PC-3 (cell line): Measurements from ENCODE around the gene PRDM15. TPM values are rescaled to one million over a fixed set of nuclear protein-coding genes. Genes with fewer than 3 reads are reported as not detected.

ENCODE experiments used
- ATAC-seq: fragments of 200-7000 bp; cut with Tn5 transposase; 2 replicates; pipeline ENCODE4 v1.9.1; 2020; ENCODE audit warnings: mild to moderate bottlenecking, moderate library complexity
- BruUV-seq: library from RNA; stranded (reverse); fragments of 400-500 nt; replicated peaks from 2 replicates; lab custom pipeline; 2021; lab: Mats Ljungman, UMichigan
- CTCF ChIA-PET: fragments of 300-600 bp; sonication (Branson Sonifier 250); formaldehyde crosslinking; loops from one replicate; lab custom pipeline; 2022; ENCODE audit warnings: antibody characterized with exemption; lab: Charles Lee
- POLR2A ChIA-PET: fragments of 300-600 bp; sonication (Branson Sonifier 250); formaldehyde crosslinking; loops from one replicate; lab custom pipeline; 2022; ENCODE audit warnings: antibody characterized with exemption; ENCODE audit not compliant: unreplicated experiment; lab: Charles Lee
- DNase-seq: peaks from one replicate; pipeline ENCODE4 v3.0.0-alpha.2; 2015
- H2AFZ ChIP-seq: fragments of 300-600 bp; sonication (generic); 2 replicates; pipeline ENCODE4 v1.6.0; 2016; ENCODE audit warnings: antibody characterized with exemption, low read length
- H3F3A ChIP-seq: fragments of 300-600 bp; sonication (generic); one replicate; pipeline ENCODE4 v1.6.0; 2017; ENCODE audit warnings: antibody characterized with exemption, low read length, control low read depth, mild to moderate bottlenecking; ENCODE audit not compliant: unreplicated experiment
- H3K27ac ChIP-seq: fragments of 300-600 bp; sonication (generic); 2 replicates; pipeline ENCODE4 v1.5.1; 2016; ENCODE audit warnings: mild to moderate bottlenecking, low read length
- H3K27me3 ChIP-seq: fragments of 300-600 bp; sonication (generic); 2 replicates; pipeline ENCODE4 v1.6.1; 2016; ENCODE audit warnings: low read length, mixed read lengths
- H3K36me3 ChIP-seq: fragments of 300-600 bp; sonication (generic); 2 replicates; pipeline ENCODE4 v1.6.1; 2016; ENCODE audit warnings: low read depth, mixed run types, low read length, mixed read lengths
- H3K4me1 ChIP-seq: fragments of 300-600 bp; sonication (generic); 2 replicates; pipeline ENCODE4 v1.5.1; 2016; ENCODE audit warnings: low read length; ENCODE audit not compliant: insufficient read depth
- H3K4me2 ChIP-seq: fragments of 300-600 bp; sonication (generic); 2 replicates; pipeline ENCODE4 v1.6.0; 2016; ENCODE audit warnings: low read length
- H3K4me3 ChIP-seq: fragments of 300-600 bp; sonication (generic); 2 replicates; pipeline ENCODE4 v1.5.1; 2016; ENCODE audit warnings: mild to moderate bottlenecking, low read length, mixed read lengths
- H3K79me2 ChIP-seq: fragments of 300-600 bp; sonication (generic); 2 replicates; pipeline ENCODE4 v1.6.1; 2017; ENCODE audit warnings: low read length, mixed read lengths
- H3K9ac ChIP-seq: fragments of 300-600 bp; sonication (generic); 2 replicates; pipeline ENCODE4 v1.6.0; 2016; ENCODE audit warnings: mild to moderate bottlenecking, low read length
- H3K9me2 ChIP-seq: fragments of 300-600 bp; sonication (generic); replicated peaks from 2 replicates; pipeline ENCODE4 v1.6.1; 2016; ENCODE audit warnings: mixed run types, low read length, mixed read lengths
- H3K9me3 ChIP-seq: fragments of 300-600 bp; sonication (generic); 2 replicates; pipeline ENCODE4 v1.6.1; 2016; ENCODE audit warnings: low read length, mixed read lengths
- H4K20me1 ChIP-seq: fragments of 300-600 bp; sonication (generic); 2 replicates; pipeline ENCODE4 v1.6.1; 2016; ENCODE audit warnings: low read length, mixed read lengths
- CTCF ChIP-seq: fragments of 300-600 bp; sonication (generic); conservative IDR thresholded peaks from 2 replicates; pipeline ENCODE4 v1.5.1; 2017; ENCODE audit warnings: antibody characterized with exemption, low read depth, mild to moderate bottlenecking, low read length
- EZH2 ChIP-seq: fragments of 300-600 bp; sonication (generic); IDR thresholded peaks from one replicate; pipeline ENCODE4 v1.6.1; 2017; ENCODE audit warnings: antibody characterized with exemption, mild to moderate bottlenecking, low read length; ENCODE audit not compliant: unreplicated experiment
- EZH2phosphoT487 ChIP-seq: fragments of 300-600 bp; sonication (generic); IDR thresholded peaks from 2 replicates; pipeline ENCODE4 v1.6.1; 2018; ENCODE audit warnings: mild to moderate bottlenecking, antibody characterized with exemption, low read length, borderline replicate concordance
- intact Hi-C: fragments of 100-400 bp; cut with micrococcal nuclease; formaldehyde crosslinking; loops from 2 replicates; pipeline ENCODE4 v1.9.0; 2023
- total RNA-seq: library from RNA; depleted of rRNA; stranded (reverse); fragments of >200 nt; gene quantifications from 2 replicates; pipeline ENCODE4 v1.2.3, GENCODE V29; 2014

The PRDM15 gene
- total RNA-seq, 1 experiment from 2014 or later = 13.4 TPM

GRCh38 chr21:41800425-41801320 lies 78.5 kb downstream of the PRDM15 start:
- H3K9me3 ChIP-seq = no peaks in the 10 kb centered on the region
- no peaks in the 10 kb centered on the region for H3K9me2 ChIP-seq
- intact Hi-C loops = no loop called here
- DNase-seq (no peak), ATAC-seq (no peak)
- no peaks in the 10 kb centered on the region for H3F3A ChIP-seq
- peaks cover 14% of the 10 kb centered on the region for H3K4me1 ChIP-seq
- no peak overlapping the region for H3K27ac ChIP-seq
- CTCF ChIA-PET = no interaction called here
- H2AFZ ChIP-seq = no peak overlapping the region
- BruUV-seq = no TSS peak
- no peaks in the 10 kb centered on the region for H4K20me1 ChIP-seq
- POLR2A ChIA-PET = no interaction called here
- H3K9ac ChIP-seq = no peak overlapping the region
- H3K4me3 ChIP-seq = no peak overlapping the region
- no peaks in the 10 kb centered on the region for H3K27me3 ChIP-seq
- no peaks in the 10 kb centered on the region for H3K79me2 ChIP-seq
- TF ChIP-seq EZH2 = no peak
- TF ChIP-seq EZH2phosphoT487 = no peak
- no peak for TF ChIP-seq CTCF
- H3K36me3 ChIP-seq = peaks cover 16% of the 10 kb centered on the region
- H3K4me2 ChIP-seq = no peak overlapping the region

GRCh38 chr21:41799763-41800162 lies 79.4 kb downstream of the PRDM15 start:
- Histone ChIP-seq H3K36me3 (peaks cover 16% of the 10 kb centered on the region), H3K9ac (no peak overlapping the region), H3K27ac (no peak overlapping the region), H3K4me3 (no peak overlapping the region), H3K79me2 (no peaks in the 10 kb centered on the region), H4K20me1 (no peaks in the 10 kb centered on the region), H3K9me2 (no peaks in the 10 kb centered on the region), H3K4me1 (peaks cover 14% of the 10 kb centered on the region), H3K27me3 (no peaks in the 10 kb centered on the region), H2AFZ (no peak overlapping the region), H3K9me3 (no peaks in the 10 kb centered on the region), H3F3A (no peaks in the 10 kb centered on the region), H3K4me2 (no peak overlapping the region)
- DNase-seq (no peak), ATAC-seq (no peak)
- no TSS peak for BruUV-seq
- intact Hi-C loops = no loop called here
- CTCF ChIA-PET = no interaction called here
- POLR2A ChIA-PET = no interaction called here
- TF ChIP-seq CTCF = no peak
- TF ChIP-seq EZH2phosphoT487 = no peak

- DNase-seq = no peak
- Histone ChIP-seq H3F3A (no peaks in the 10 kb centered on the region), H3K4me3 (no peak overlapping the region), H4K20me1 (no peaks in the 10 kb centered on the region), H3K36me3 (peaks cover 16% of the 10 kb centered on the region), H3K79me2 (no peaks in the 10 kb centered on the region), H3K9ac (no peak overlapping the region), H3K4me1 (peaks cover 11% of the 10 kb centered on the region), H3K27ac (no peak overlapping the region), H3K4me2 (no peak overlapping the region), H3K27me3 (no peaks in the 10 kb centered on the region), H2AFZ (no peak overlapping the region), H3K9me3 (no peaks in the 10 kb centered on the region), H3K9me2 (no peaks in the 10 kb centered on the region)
- intact Hi-C loops = no loop called here
- BruUV-seq = no TSS peak
- TF ChIP-seq EZH2phosphoT487 (no peak), EZH2 (no peak), CTCF (no peak)
- no peak for ATAC-seq
- ChIA-PET CTCF (no interaction called here), POLR2A (no interaction called here)
Observed at GRCh38 chr21:41798326-41798725, 80.8 kb downstream of the PRDM15 start.
